GM18508 (cell line): ENCODE data around the gene UGT1A8.

Experiments
- ATAC-seq: cut with Tn5 transposase; IDR thresholded peaks from one replicate; pipeline ENCODE4 v1.9.1; 2021; ENCODE audit warnings: moderate number of reproducible peaks; ENCODE audit not compliant: insufficient read depth, unreplicated experiment

The UGT1A8 gene

GRCh38 chr2:233794128-233794658 is 176.8 kb downstream of the UGT1A8 start:
- ATAC-seq = no peak

DNA sequence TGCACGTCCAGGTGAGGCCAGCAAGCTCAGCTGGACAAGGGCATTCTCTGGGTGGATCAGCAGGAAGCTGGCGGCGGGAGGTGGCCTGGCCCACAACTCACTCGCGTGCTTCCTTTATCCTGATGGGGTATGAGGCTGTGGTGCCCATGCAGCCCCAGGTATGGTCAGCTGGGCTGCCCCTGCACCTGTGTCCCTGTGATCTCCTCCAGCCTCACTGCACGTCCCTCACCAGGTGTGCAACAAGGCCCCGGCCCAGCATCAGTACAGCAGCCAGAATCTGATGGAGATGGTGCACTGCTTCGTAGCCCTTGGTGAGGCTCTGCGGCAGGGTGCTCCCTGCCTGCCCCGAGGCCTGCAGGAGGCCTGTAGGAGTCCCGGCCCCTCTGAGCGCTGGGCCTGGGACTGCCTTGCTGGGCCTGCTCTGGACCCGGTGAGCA is 178.3 kb downstream of the UGT1A8 start:
- ATAC-seq = no peak

DNA sequence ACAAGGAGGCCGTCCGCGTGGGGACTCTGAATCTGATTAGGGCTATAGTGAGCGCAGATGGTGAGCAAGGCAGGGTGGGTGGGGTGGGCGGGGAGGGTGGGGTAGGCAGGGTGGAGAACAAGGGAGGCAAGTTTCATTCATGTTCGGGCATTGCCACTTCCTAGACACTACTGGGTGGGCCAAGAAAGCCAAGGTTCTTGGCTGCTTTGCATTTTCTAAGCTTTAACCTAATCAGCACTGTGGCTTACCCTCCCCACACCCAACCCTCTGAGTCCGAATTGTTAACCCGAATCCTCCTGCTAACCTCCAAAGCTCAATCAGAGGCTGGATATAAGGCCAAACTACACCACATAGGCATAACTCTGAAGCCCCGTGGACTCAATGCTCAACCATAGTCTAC is 178.8 kb downstream of the UGT1A8 start:
- no peak for ATAC-seq

DNA sequence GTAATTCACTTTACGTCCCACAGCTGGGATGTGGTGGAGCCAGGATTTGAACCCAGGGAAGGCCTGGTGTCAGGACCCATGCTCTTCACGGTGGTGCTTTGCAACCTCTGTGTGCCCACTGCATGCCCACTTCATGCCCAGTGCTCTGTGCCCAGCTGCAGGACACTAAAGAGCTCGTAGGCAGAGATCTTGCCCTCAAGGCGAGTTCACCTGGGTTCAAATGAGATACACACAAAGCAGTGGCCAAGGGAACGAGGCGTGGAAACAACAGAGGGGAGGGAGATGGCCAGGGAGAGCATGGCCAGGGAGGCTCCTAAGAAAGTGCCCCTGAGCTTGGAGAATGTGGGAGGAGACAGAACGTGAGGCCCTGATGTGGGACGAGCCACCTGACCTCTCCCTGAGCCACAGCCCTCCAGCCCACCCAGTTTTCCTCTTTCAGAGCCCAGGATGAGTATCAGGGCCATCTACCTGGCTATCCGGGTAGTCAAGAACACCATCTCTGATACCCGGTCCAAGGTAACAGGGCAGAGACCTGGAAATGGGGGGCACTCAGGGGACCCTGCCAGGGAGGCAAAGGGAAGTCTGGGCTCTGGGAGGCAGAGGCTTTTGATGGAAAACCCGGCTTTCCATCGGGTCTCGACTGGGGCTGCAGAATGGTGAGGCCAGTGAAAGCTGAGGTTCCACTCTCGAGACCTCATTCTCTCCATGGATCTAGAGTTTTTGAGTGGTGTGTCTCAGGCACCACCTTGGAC is 181.1 kb downstream of the UGT1A8 start:
- ATAC-seq = no peak

- ATAC-seq = no peak
Observed at GRCh38 chr2:233799087-233799665, 181.7 kb downstream of the UGT1A8 start.

DNA sequence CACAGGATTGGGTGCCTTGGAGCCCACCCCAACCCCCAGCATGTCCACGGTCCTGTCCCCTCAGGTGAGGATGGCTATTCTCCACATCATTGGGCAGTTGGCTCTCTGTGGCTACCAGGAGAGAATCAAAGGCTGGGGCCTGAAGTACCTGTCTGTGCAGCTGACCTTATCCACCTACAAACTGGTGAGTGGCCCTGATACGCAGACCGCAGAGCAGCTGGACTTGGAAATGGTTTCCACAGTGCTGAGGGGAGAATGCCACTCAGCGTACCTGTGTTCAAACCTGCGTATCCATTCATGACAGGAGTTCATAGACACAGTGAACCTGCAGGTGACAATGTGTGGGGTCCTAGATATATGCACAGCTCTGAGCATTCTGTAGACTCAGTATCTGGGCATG is 182.3 kb downstream of the UGT1A8 start:
- no peak for ATAC-seq

GRCh38 chr2:233800208-233800607 is 182.8 kb downstream of the UGT1A8 start:
- no peak for ATAC-seq

DNA sequence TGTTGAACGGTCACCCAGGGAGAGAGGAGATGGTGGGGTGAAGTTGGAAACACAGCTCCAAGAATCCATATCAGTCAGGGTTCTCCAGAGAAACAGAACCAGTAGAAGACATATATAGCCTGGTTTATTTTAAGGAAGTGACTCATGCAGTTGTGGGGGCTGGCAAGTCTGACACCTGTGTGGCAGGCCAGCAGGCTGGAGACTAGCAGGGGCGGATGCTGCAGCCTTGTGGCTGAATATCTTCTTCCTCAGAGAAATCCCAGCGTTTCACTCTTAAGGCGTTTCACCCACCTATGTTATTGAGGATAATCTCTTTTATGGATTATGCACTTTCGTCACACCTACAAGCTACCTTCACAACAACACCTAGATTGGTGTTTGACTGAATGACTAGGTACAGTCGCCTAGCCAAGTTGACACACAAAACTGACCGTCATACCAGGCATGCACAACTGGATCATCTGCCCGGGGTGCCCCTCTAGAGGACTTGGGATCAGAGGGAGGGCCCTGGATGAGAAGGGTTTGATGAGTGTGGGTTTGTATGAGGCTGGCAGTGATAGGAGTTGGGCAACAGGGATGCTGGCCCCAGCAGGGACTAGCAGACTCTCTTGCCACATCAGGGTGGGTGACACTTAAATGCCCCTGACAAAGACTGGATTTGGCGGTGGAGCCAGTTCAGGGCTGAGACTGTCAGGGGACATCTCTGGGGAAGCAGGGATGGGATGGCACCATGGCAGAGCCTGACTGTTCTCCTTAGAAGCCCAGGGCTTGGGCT is 184.1 kb downstream of the UGT1A8 start:
- no peak for ATAC-seq

GRCh38 chr2:233802132-233802815 is 184.8 kb downstream of the UGT1A8 start:
- ATAC-seq = no peak

- ATAC-seq = no peak
Observed at GRCh38 chr2:233803292-233803911, 186.0 kb downstream of the UGT1A8 start.

- ATAC-seq = no peak
Observed at GRCh38 chr2:233803994-233804393, 186.6 kb downstream of the UGT1A8 start.

- ATAC-seq = no peak
Observed at GRCh38 chr2:233807215-233807865, 189.9 kb downstream of the UGT1A8 start.

GRCh38 chr2:233807966-233808935 is 190.8 kb downstream of the UGT1A8 start:
- ATAC-seq = no peak

- ATAC-seq = no peak
Observed at GRCh38 chr2:233810385-233810784, 193.0 kb downstream of the UGT1A8 start.

- no peak for ATAC-seq
Observed at GRCh38 chr2:233811087-233811486, 193.7 kb downstream of the UGT1A8 start.

GRCh38 chr2:233811732-233812131 is 194.3 kb downstream of the UGT1A8 start:
- no peak for ATAC-seq

- no peak for ATAC-seq
Observed at GRCh38 chr2:233813236-233814055, 196.0 kb downstream of the UGT1A8 start.
